Measurements from ENCODE around the gene FGFR2. TPM values are rescaled to one million over a fixed set of nuclear protein-coding genes. Genes with fewer than 3 reads are reported as not detected.

The FGFR2 gene
- total RNA-seq, 1 experiment from 2014 or later: 47.1 TPM

GRCh38 chr10:121497513-121498470, 100.5 kb downstream of the FGFR2 start:
- no peak overlapping the region for H3K4me3 ChIP-seq (ENCODE audit: insufficient read depth, low read depth, low read length)
- no peaks in the 10 kb centered on the region for H3K27me3 ChIP-seq (ENCODE audit: control insufficient read depth, insufficient read depth, low read length)
- DNase-seq: peak; percentile 66
- peaks cover 34% of the 10 kb centered on the region for H3K36me3 ChIP-seq (replicated peaks; ENCODE audit: control insufficient read depth, insufficient read depth, low read length)

- Histone ChIP-seq H3K36me3 (replicated peaks; ENCODE audit: control insufficient read depth, insufficient read depth, low read length) (peaks cover 34% of the 10 kb centered on the region), H3K27me3 (ENCODE audit: control insufficient read depth, insufficient read depth, low read length) (no peaks in the 10 kb centered on the region), H3K4me3 (ENCODE audit: insufficient read depth, low read depth, low read length) (no peak overlapping the region)
- DNase-seq: no peak
Measured at GRCh38 chr10:121495719-121496118, 102.5 kb downstream of the FGFR2 start.

GRCh38 chr10:121494296-121494695, 103.9 kb downstream of the FGFR2 start:
- Histone ChIP-seq H3K27me3 (ENCODE audit: control insufficient read depth, insufficient read depth, low read length) (no peaks in the 10 kb centered on the region), H3K4me3 (ENCODE audit: insufficient read depth, low read depth, low read length) (no peak overlapping the region), H3K36me3 (replicated peaks; ENCODE audit: control insufficient read depth, insufficient read depth, low read length) (peaks cover 29% of the 10 kb centered on the region)
- no peak for DNase-seq

GRCh38 chr10:121493521-121493920, 104.7 kb downstream of the FGFR2 start:
- H3K27me3 ChIP-seq (ENCODE audit: control insufficient read depth, insufficient read depth, low read length): no peaks in the 10 kb centered on the region
- peaks cover 25% of the 10 kb centered on the region for H3K36me3 ChIP-seq (replicated peaks; ENCODE audit: control insufficient read depth, insufficient read depth, low read length)
- DNase-seq: no peak
- no peak overlapping the region for H3K4me3 ChIP-seq (ENCODE audit: insufficient read depth, low read depth, low read length)

- no peak for DNase-seq
- no peaks in the 10 kb centered on the region for H3K27me3 ChIP-seq (ENCODE audit: control insufficient read depth, insufficient read depth, low read length)
- H3K4me3 ChIP-seq (ENCODE audit: insufficient read depth, low read depth, low read length): no peak overlapping the region
- H3K36me3 ChIP-seq (replicated peaks; ENCODE audit: control insufficient read depth, insufficient read depth, low read length): peaks cover 25% of the 10 kb centered on the region
Measured at GRCh38 chr10:121490871-121491519, 107.2 kb downstream of the FGFR2 start.

- Histone ChIP-seq H3K27me3 (ENCODE audit: control insufficient read depth, insufficient read depth, low read length) (no peaks in the 10 kb centered on the region), H3K4me3 (ENCODE audit: insufficient read depth, low read depth, low read length) (no peak overlapping the region), H3K36me3 (replicated peaks; ENCODE audit: control insufficient read depth, insufficient read depth, low read length) (peaks cover 39% of the 10 kb centered on the region)
- no peak for DNase-seq
Measured at GRCh38 chr10:121485436-121486139, 112.7 kb downstream of the FGFR2 start.

GRCh38 chr10:121484816-121485215, 113.4 kb downstream of the FGFR2 start:
- Histone ChIP-seq H3K36me3 (replicated peaks; ENCODE audit: control insufficient read depth, insufficient read depth, low read length) (peaks cover 44% of the 10 kb centered on the region), H3K27me3 (ENCODE audit: control insufficient read depth, insufficient read depth, low read length) (no peaks in the 10 kb centered on the region), H3K4me3 (ENCODE audit: insufficient read depth, low read depth, low read length) (no peak overlapping the region)
- DNase-seq: no peak

GRCh38 chr10:121484401-121484800, 113.8 kb downstream of the FGFR2 start:
- DNase-seq: no peak
- Histone ChIP-seq H3K4me3 (ENCODE audit: insufficient read depth, low read depth, low read length) (no peak overlapping the region), H3K36me3 (replicated peaks; ENCODE audit: control insufficient read depth, insufficient read depth, low read length) (peaks cover 47% of the 10 kb centered on the region), H3K27me3 (ENCODE audit: control insufficient read depth, insufficient read depth, low read length) (no peaks in the 10 kb centered on the region)

GRCh38 chr10:121481180-121481579, 117.1 kb downstream of the FGFR2 start:
- H3K4me3 ChIP-seq (ENCODE audit: insufficient read depth, low read depth, low read length): no peak overlapping the region
- no peak for DNase-seq
- H3K36me3 ChIP-seq (replicated peaks; ENCODE audit: control insufficient read depth, insufficient read depth, low read length): peaks cover 41% of the 10 kb centered on the region
- H3K27me3 ChIP-seq (ENCODE audit: control insufficient read depth, insufficient read depth, low read length): no peaks in the 10 kb centered on the region

- no peak for DNase-seq
- Histone ChIP-seq H3K4me3 (ENCODE audit: insufficient read depth, low read depth, low read length) (no peak overlapping the region), H3K27me3 (ENCODE audit: control insufficient read depth, insufficient read depth, low read length) (no peaks in the 10 kb centered on the region), H3K36me3 (replicated peaks; ENCODE audit: control insufficient read depth, insufficient read depth, low read length) (peaks cover 21% of the 10 kb centered on the region)
Measured at GRCh38 chr10:121478556-121478955, 119.7 kb downstream of the FGFR2 start.

- Histone ChIP-seq H3K36me3 (replicated peaks; ENCODE audit: control insufficient read depth, insufficient read depth, low read length) (no peaks in the 10 kb centered on the region), H3K4me3 (ENCODE audit: insufficient read depth, low read depth, low read length) (no peak overlapping the region), H3K27me3 (ENCODE audit: control insufficient read depth, insufficient read depth, low read length) (no peaks in the 10 kb centered on the region)
- no peak for DNase-seq
Measured at GRCh38 chr10:121469797-121470606, 128.2 kb downstream of the FGFR2 start.

- no peak for DNase-seq
- H3K4me3 ChIP-seq (ENCODE audit: insufficient read depth, low read depth, low read length): no peak overlapping the region
- no peaks in the 10 kb centered on the region for H3K27me3 ChIP-seq (ENCODE audit: control insufficient read depth, insufficient read depth, low read length)
- no peaks in the 10 kb centered on the region for H3K36me3 ChIP-seq (replicated peaks; ENCODE audit: control insufficient read depth, insufficient read depth, low read length)
Measured at GRCh38 chr10:121468726-121469125, 129.5 kb downstream of the FGFR2 start.

GRCh38 chr10:121466424-121466823, 131.8 kb downstream of the FGFR2 start:
- DNase-seq: no peak
- no peak overlapping the region for H3K4me3 ChIP-seq (ENCODE audit: insufficient read depth, low read depth, low read length)
- H3K27me3 ChIP-seq (ENCODE audit: control insufficient read depth, insufficient read depth, low read length): no peaks in the 10 kb centered on the region
- no peaks in the 10 kb centered on the region for H3K36me3 ChIP-seq (replicated peaks; ENCODE audit: control insufficient read depth, insufficient read depth, low read length)

GRCh38 chr10:121465215-121465614, 133.0 kb downstream of the FGFR2 start:
- Histone ChIP-seq H3K4me3 (ENCODE audit: insufficient read depth, low read depth, low read length) (no peak overlapping the region), H3K36me3 (replicated peaks; ENCODE audit: control insufficient read depth, insufficient read depth, low read length) (no peaks in the 10 kb centered on the region), H3K27me3 (ENCODE audit: control insufficient read depth, insufficient read depth, low read length) (no peaks in the 10 kb centered on the region)
- no peak for DNase-seq
